Ascending aorta (tissue), 2 donors: ENCODE measurements around the gene CPE. TPM values are rescaled to one million over a fixed set of nuclear protein-coding genes. Genes with fewer than 3 reads are reported as not detected.

Experiments used
- DNase-seq, 2 donors: peaks; one replicate each; pipeline ENCODE4 v3.0.0-alpha.2; 2019; ENCODE audit warnings: low spot score in 2 of 2
- H3K27ac ChIP-seq, 2 donors: fragments of 200-600 bp; sonication (generic); one replicate each; pipeline ENCODE4 v1.5.1; 2016 to 2017; ENCODE audit warnings: mild to moderate bottlenecking in 1 of 2
- H3K27me3 ChIP-seq: fragments of 200-600 bp; sonication (generic); one replicate; pipeline ENCODE4 v1.5.1; 2017
- H3K36me3 ChIP-seq, 2 donors: fragments of 200-600 bp; sonication (generic); one replicate each; pipeline ENCODE4 v1.5.1; 2016
- H3K4me1 ChIP-seq, 2 donors: fragments of 200-600 bp; sonication (generic); one replicate each; pipeline ENCODE4 v1.5.1; 2016 to 2017; ENCODE audit warnings: mild to moderate bottlenecking in 1 of 2
- H3K4me3 ChIP-seq, 2 donors: fragments of 200-600 bp; sonication (generic); one replicate each; pipeline ENCODE4 v1.5.1; 2016 to 2017; ENCODE audit warnings: mild to moderate bottlenecking in 1 of 2
- H3K9me3 ChIP-seq, 2 donors: fragments of 200-600 bp; sonication (generic); one replicate each; pipeline ENCODE4 v1.5.1; 2016
- CTCF ChIP-seq, 3 experiments: fragments of 200-600 bp in 2 of 3; fragments of 450-650 bp in 1 of 3; sonication (generic) in 2 of 3; IDR thresholded peaks; one replicate each; pipeline ENCODE4 v1.5.1; 2016 to 2019; ENCODE audit warnings: antibody characterized with exemption in 3 of 3, mild to moderate bottlenecking in 1 of 3, moderate library complexity in 1 of 3
- intact Hi-C: fragments of 100-400 bp; cut with DNase I; formaldehyde crosslinking; loops from one replicate; pipeline ENCODE4 v1.15.1; 2023
- total RNA-seq: library from RNA; depleted of rRNA; stranded (reverse); fragments of >200 nt; gene quantifications from one replicate; pipeline ENCODE4 v1.1.0, GENCODE V29; 2016

The CPE gene
- total RNA-seq = 199 TPM

GRCh38 chr4:165378745-165379677 lies at the start of gene CPE:
Gene CPE, plus strand, starts transcription at chr4:165379008. Its CDS starts 214 bp downstream, at chr4:165379222.
- Histone ChIP-seq H3K4me3 (peak within 1 kb of the TSS; percentile 75 to 93), H3K27ac (peak within 1 kb of the TSS; percentile 87 to 88), H3K27me3 (no peaks in the 10 kb centered on the region), H3K36me3 (no peaks in the 10 kb centered on the region), H3K4me1 (peaks cover 0 to 11% of the 10 kb centered on the region in 2 donors), H3K9me3 (peaks cover 0 to 6% of the 10 kb centered on the region in 2 donors)
- DNase-seq = peak; percentile 23 to 94
- intact Hi-C loops = loop anchor here (2.0 kb wide), 4 partner anchors 22 to 266 kb away; partner anchors contain the start of genes MSMO1 and TMEM192
- peak; percentile 56 to 67 (median 65) for TF ChIP-seq CTCF (IDR thresholded peaks at IDR 0.05)

GRCh38 chr4:165330071-165330470 lies 48.7 kb upstream of the CPE start:
- DNase-seq = no peak
- intact Hi-C loops = no loop called here
- no peak overlapping the region for H3K27ac ChIP-seq
- no peak for TF ChIP-seq CTCF (IDR thresholded peaks at IDR 0.05)
- peaks cover 0 to 12% of the 10 kb centered on the region in 2 donors for H3K4me1 ChIP-seq
- H3K36me3 ChIP-seq = no peaks in the 10 kb centered on the region
- H3K27me3 ChIP-seq = no peaks in the 10 kb centered on the region
- H3K4me3 ChIP-seq = no peak overlapping the region
- H3K9me3 ChIP-seq = no peaks in the 10 kb centered on the region

- intact Hi-C loops = no loop called here
- no peak for DNase-seq
- H3K4me1 ChIP-seq = peaks cover 0 to 12% of the 10 kb centered on the region in 2 donors
- no peak for TF ChIP-seq CTCF (IDR thresholded peaks at IDR 0.05)
- no peaks in the 10 kb centered on the region for H3K36me3 ChIP-seq
- H3K4me3 ChIP-seq = no peak overlapping the region
- no peaks in the 10 kb centered on the region for H3K9me3 ChIP-seq
- no peak overlapping the region for H3K27ac ChIP-seq
- H3K27me3 ChIP-seq = no peaks in the 10 kb centered on the region
These were observed 48.1 kb upstream of the CPE start for GRCh38 chr4:165330666-165331065.

- Histone ChIP-seq H3K27me3 (no peaks in the 10 kb centered on the region), H3K4me1 (peaks cover 0 to 8% of the 10 kb centered on the region in 2 donors), H3K9me3 (no peaks in the 10 kb centered on the region), H3K27ac (no peak overlapping the region), H3K36me3 (no peaks in the 10 kb centered on the region), H3K4me3 (no peak overlapping the region)
- DNase-seq = no peak
- intact Hi-C loops = no loop called here
- no peak for TF ChIP-seq CTCF (IDR thresholded peaks at IDR 0.05)
These were observed 47.4 kb upstream of the CPE start for GRCh38 chr4:165331359-165331758.

GRCh38 chr4:165331823-165332222 lies 47.0 kb upstream of the CPE start:
- DNase-seq = no peak
- Histone ChIP-seq H3K36me3 (no peaks in the 10 kb centered on the region), H3K27me3 (no peaks in the 10 kb centered on the region), H3K4me3 (no peak overlapping the region), H3K4me1 (peaks cover 0 to 6% of the 10 kb centered on the region in 2 donors), H3K9me3 (no peaks in the 10 kb centered on the region), H3K27ac (no peak overlapping the region)
- intact Hi-C loops = no loop called here
- TF ChIP-seq CTCF (IDR thresholded peaks at IDR 0.05) = no peak
